ENCODE measurements around the gene COL4A2. TPM values are rescaled to one million over a fixed set of nuclear protein-coding genes. Genes with fewer than 3 reads are reported as not detected.
"Not testable (repeated sequence)": the region's sequence is repeated elsewhere in the genome, so short reads cannot be mapped to it uniquely, and the experiment has no call there.

COL4A2 gene
- total RNA-seq, 1 donor from 2014 or later, result 1,333 TPM

DNA sequence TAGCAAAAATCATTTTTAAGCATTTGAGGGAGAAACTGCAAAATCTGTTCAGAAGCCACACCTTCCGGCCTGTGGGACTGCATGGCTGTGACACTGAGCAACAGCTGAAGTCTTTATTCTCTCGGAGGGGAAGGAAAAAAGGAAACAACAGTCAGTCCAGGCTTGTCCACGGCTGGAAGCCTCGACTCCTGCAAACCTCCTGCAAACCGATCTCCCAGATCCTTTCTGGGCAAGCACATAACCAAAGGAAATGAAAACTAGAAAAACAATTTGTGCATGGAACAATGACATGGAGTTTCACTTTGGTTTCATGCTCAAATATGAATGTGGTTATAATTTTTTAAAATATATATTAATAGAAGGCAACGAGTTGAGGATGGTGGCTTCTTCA is 1.1 kb upstream of the COL4A2 start:
- DNase-seq (ENCODE audit: low spot score), result peak; percentile 30

DNA sequence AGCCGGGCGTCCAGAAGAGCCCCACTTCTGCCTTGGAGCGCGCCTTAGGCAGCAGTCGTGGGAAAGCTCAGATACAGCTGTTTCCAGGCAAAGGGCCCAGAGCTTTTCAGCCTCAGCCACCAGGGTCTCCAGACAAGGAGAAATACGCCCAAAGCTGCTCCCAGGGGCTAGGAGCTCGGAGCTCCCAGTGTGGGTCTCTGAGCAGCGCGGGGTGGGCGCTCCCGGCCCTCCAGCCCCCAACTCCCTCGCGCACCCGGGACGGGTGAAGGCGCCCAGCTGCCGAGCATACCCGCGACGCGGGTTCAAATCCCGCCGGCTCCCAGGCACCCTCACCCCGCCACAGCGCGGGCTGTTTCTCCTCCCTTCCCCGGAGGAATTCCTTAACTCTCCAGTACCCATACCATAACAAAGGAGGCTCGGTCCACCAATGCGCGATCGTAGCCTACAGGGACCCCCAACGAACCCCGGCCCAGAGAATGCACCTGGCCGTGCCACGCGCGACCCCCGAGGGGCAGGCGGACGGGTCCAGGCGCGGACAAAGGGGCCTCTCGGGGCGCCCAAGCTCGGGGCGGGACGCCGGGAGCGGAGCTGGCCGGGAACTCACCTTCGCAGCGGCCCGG is 634 bp upstream of the COL4A2 start:
- DNase-seq (ENCODE audit: low spot score), result peak; percentile 89

DNA sequence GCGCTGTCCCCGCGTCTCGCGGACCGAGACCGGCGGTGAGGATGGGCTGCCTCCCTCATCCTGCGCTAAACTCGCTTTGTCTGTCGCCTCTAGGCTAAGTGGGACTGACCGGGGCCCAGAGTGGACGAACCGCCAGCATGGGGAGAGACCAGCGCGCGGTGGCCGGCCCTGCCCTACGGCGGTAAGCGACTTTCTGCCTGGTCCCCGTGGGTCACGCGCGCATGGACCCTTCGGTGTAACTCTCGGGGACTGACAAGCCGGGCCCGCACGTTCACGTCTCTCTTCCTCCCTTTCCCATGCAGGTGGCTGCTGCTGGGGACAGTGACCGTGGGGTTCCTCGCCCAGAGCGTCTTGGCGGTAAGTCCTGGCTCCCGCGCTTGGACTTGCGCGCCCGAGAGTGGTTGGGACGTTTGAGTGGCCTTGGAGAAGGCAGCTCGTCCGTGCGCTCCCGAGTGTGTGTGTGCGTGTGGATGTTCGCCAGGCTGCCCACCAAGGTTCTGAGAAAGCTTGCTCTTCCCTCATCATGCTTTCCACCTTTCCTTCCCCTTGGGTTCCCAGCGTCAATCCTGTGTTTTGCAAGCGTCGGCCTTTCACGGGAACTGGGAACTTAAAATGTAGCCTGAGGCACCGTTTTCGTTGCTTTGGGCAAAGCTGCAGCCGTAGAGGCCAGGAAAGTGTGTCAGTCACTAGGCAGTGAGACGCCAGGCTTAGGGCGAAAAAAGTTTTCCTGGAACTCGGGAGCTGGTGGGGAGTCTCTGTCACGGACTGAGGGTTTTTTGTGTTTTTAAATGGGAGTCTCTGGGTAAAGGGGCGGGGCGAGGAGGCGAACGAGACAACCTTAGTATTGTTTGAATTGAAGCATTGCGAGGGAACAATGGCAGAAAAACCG is 927 bp downstream of the COL4A2 start:
- DNase-seq (ENCODE audit: low spot score), result peak; percentile 47

DNA sequence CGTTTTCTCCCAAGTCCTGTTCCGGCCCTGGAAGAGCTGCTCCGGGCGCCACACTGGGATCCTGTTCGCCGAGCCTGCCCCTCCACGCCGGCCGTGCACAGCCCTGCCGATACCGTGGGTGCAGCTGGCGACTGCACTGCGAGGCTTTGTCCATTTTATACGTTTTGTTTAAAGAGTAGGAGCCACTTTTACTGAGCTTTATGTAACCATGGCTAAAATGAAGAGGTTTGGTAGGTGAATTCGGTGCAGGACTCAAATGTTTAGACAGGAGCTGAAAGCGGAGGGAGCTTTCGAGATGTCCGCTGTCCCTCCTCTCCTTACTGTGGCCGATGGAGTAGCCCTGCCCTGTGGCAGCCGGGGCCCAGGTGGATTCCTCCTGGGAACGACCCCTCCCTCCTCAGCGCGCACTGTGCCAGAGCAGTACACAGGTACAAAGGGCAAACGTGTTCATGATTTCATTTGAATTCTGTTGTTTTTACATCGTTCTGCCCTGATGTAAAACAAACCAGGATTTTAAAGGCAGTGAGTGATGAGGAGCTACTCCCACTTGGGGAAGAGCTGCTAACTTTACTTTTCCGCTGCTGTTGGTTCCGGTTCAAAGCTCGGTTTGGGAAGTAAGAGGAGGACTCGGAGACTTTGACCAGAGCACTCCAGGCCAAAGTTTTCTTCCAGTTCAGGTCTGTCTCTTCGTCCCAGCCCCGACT is 1.7 kb downstream of the COL4A2 start:
- DNase-seq (ENCODE audit: low spot score), result peak; percentile 51

DNA sequence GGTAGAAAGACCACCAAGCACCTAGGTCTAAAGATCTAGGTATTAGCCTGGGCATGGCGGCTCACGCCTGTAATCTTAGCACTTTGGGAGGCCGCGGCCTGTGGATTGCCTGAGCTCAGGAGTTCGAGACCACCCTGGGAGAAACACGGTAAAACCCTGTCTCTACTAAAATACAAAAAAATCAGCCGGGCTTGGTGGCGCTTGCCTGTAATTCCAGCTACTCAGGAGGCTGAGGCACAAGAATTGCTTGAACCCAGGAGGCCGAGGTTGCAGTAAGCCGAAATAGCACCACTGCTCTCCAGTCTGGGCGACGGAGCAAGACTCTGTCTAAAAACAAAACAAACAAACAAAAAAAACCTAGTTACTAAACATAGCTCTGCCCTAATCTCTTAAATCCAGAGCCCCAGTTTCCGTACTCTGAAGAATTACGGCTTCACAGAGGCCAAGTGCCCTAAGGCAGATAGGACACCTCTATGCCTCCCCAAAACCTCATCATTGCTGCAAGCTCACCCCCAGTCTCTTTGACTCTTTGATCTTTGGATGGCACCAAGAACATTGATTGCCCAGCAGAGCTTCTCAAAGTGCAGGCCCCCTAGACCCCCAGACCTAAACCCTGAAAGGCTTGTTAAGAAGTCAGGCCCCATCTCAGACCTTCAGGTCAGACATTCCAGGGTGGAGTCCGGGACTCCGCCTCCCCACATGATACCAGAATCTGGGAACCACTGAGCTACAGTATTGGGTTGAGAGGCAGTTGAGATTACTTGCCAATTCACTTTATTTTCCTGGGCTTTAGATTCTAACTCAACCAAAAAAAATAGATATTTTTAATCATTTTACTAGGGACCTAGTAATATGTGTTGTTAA is 2.8 kb downstream of the COL4A2 start:
- peak; percentile 33 for DNase-seq (ENCODE audit: low spot score)

DNA sequence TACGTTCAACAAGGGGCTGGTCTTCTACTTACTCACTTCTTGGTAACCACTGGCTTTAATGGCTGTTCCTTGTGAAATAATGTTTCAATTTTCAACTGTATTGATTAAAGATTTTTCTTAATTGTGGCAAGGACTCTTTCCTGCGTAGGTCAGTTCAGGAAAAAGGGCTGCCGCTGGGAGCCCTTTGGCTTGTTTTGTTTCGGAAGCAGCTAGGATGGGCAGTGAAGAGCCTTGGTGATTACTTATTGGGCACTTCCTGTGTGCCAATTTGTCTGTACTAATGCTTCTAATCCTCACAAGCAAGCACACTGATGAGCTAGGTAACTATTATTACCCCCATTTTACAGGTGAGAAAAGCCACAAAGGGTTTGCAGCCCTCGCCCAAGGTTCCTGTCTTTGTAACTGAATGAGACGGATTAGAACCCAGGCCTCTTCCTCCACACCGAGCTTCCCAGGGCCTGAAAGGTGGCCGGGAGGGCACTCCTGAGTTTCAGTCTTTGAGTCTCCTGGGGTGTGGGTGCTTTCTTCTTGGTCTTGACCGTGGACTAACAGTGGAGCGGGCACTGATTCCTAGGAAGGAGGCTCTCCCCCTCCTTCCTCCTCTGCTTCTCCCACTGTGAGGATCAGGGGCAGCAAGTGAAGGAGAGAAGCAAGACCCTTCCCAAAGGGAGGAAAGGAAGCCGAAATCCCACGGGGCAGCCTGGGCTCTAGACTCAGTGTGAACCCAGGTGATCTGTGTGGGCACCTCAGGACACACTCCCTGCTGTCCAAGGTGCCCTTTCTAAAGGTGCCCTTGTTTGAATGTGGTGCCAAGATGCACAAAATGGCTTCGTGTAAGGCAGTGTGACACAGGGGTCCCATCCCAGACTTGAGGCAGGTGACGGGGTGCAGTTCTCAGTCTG is 3.7 kb downstream of the COL4A2 start:
- no peak for DNase-seq (ENCODE audit: low spot score)

DNA sequence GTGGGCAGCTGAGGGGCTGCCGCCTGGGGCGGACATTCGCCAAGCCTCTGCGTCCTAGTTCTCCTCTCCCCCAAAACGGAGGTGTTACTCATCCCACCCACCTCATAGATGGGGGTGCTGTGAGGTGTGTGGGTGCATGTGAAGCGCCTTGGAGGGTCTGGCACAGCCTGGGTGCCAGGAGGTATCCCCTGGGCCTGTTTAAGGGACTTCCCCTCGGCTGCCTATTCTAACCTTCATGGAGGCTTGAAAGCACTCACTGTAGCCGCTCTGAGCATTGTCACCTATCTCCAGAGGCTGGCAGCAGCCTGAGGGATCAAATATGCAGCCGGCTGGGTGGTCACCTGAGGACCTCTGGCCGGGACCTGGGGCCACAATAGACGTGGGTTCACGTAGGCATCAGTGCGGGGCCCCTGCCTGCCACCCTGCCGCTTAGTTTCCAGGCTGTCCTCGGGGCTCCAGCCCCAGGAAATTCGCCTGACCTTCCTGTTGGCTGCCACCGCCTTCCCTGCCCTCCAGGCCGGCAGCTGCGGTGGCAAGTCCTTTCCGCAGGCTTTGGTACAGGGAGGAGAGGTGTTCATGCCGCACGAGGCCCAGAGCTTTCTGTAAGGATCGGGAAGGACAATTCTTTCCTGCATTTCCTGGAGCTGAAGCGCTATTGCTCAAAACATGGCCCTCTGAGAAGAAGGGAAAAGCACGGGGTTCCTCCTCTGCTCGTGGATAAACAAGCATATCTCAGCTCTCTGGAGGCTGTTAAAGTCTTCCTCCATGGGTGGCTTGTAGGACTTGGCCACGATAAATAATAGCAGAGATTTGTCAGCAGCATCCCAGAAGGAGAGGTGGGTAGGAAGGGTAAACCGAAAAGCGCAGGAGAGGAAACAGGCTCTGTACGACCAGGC is 4.6 kb downstream of the COL4A2 start:
- peak; percentile 85 for DNase-seq (ENCODE audit: low spot score)

DNA sequence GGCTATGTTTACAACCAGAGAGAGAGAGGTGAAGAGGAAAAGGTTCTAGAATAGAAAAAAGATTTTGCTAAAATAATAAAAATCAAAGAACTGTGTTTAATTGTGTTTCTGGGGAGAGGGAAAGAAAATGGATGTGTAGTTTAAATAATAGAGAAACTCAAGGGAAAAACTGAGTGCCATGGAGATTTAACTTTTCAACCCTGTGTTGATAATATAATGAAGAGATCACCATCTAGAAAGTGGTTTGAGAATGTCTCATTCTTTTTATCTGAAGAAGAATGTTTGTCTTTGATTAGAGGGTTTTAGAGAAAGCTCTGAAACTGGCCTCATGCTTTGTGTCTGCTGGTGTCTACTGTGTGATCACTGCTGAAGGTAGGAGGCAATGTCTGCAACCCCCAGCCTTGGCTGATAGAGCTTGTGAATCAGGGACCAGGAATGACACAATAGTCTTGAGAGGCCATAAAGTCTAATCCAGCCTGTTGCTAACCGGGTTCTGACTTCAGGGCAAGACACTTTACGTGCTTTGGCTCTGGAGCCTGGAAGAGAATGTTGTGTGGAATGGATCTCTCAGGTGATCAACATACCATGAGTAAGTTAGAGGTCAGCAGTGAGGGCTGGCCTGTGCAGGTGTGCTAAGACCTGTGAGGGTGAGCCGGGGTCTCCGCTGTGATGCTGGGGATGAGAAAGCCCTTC is 5.4 kb downstream of the COL4A2 start:
- DNase-seq (ENCODE audit: low spot score), result no peak

DNA sequence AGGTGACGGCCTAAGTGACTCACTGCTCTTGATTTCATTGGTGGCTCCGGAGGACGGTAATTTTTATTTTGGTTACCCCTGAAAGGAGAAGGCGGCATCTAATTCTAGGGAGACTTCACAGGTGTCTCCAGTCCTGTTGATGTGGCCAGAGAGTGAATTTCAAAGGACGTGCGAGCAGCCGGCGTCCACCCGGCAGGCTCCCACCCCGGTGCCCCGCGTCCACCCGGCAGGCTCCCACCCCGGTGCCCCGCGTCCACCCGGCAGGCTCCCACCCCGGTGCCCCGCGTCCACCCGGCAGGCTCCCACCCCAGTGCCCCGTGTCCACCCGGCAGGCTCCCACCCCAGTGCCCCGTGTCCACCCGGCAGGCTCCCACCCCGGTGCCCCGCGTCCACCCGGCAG is 6.2 kb downstream of the COL4A2 start:
- not testable (repeated sequence) for DNase-seq (ENCODE audit: low spot score)

DNA sequence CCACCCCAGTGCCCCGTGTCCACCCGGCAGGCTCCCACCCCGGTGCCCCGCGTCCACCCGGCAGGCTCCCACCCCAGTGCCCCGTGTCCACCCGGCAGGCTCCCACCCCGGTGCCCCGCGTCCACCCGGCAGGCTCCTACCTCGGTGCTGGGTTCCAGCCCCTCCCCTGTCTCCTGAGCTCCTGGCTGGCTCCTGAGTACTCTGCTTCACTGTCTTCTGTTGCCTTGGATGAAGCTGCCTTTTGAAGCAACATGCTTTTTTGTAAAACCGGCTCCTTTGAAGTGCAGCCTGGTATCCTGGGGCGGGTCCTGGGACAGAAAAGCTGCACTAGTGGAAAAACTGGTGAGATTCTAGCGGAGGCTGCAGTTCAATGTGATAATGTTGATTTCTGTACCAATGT is 6.6 kb downstream of the COL4A2 start:
- DNase-seq (ENCODE audit: low spot score), result not testable (repeated sequence)

DNA sequence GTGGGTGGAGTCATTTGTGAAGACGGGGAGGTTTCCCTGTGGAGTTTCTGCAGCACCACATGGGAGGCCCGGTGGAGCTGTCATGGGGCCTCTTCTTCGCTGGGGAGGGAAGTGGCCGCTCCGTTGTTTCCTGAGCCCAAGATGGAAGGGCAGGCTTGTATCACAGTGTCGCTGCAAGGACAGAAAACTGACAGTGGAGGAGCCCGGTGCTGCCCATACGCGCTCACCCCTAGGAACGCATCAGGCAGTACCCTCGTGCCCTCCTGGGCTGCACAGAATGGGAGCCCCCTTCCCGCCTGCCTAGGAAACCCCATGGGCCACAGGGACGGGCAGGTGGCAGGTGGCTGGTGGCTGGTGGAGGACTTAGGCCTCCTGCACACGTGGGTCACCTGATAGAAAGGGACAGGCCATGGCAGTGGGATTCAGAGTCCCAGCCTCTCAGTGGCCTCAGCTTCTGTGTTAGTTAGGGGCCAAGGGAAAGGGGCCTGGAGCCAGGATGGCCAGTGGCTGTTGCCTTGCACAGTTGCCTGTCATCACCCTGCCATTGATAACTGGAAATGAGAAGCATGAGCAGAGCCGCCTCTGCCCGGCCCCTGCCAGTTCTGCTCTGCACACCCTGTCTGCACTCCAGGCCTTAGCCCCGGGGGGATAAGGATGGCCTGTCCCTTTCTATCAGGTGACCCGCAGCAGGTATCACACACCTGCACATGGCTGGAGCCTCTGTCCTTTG is 7.6 kb downstream of the COL4A2 start:
- DNase-seq (ENCODE audit: low spot score), result peak; percentile 77

DNA sequence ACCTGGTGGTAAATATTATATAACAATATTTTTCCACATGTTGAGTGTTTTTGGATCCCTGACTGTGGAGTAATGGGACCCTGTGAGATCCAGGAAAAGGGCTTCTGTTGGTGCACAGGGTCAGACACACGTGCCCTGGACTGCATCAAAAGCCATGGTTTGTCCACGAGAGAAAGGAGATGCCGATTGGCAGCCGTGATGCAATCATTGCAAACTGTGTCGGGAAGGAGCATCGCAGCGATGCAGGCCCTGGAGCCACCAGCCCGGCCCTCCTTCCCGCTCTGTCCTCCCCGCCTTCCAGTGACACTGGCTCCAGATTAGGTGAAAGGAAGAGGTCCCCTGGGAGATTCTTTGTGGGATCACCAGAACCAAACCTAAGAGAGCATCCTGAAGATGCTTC is 9.1 kb downstream of the COL4A2 start:
- no peak for DNase-seq (ENCODE audit: low spot score)

DNA sequence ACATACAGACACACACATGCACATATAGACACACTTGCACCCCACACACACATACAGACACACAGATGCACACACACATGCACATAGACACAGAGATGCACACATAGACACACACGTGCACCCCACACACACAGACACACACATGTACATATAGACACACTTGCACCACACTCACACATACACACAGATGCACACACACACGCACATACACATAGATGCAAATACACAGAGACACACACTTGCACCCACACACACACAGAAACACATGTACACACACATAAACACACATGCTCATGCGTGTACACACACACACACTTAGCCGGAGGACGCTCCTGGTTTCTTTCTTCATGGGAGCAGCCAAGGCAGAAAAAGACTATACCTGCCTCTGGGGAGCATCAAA is 10.0 kb downstream of the COL4A2 start:
- DNase-seq (ENCODE audit: low spot score), result peak; percentile 57

DNA sequence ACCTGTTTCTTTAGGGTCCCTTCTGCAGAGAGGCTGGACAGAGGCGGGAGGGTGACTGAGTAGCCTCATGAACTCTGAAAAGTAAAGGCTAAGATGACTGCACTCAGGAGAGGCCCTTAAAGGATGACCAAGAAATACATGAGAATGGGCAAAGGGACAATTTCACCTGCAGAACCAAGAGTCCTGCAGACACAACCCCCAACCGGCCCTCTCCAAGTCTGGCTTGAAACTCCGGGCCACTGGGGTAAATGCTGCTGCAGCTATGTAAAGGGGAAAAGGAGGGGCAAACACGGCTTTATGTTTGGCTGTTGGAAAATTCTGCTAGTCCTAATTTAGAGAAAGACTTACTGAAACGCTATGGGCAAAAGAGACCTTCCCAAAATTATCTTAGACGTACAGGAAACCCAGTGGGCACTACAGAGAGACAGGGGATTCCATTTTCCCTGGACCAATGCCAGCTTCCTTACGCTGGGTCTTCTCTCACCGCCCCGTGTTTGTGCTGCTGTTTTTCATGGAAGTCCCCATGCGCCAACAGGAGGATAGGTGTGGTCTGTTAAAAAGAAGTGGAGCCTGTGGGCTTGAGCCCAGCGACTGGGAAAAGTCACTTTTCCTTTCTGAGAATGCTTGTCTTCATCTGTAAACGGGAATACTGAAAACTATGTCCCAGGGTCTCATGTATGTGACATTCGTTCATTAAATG is 10.6 kb downstream of the COL4A2 start:
- no peak for DNase-seq (ENCODE audit: low spot score)

DNA sequence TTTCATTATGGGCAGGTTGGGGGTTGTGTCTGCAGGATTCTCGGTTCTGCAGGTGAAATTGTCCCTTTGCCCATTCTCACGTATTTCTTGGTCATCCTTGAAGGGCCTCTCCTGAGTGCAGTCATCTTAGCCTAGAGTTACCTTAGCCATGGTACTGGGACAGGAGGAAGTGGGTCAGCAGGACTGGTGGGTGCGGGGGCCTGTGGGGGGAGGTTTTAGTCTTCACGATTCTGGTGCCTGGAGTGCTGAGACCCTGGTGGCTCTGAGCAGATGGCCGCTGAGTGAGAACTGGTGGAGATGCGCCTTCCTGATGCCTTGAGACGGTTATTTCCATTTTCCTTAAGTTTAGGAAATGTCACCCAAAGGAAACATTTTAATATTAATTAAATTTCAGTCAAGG is 11.8 kb downstream of the COL4A2 start:
- no peak for DNase-seq (ENCODE audit: low spot score)

DNA sequence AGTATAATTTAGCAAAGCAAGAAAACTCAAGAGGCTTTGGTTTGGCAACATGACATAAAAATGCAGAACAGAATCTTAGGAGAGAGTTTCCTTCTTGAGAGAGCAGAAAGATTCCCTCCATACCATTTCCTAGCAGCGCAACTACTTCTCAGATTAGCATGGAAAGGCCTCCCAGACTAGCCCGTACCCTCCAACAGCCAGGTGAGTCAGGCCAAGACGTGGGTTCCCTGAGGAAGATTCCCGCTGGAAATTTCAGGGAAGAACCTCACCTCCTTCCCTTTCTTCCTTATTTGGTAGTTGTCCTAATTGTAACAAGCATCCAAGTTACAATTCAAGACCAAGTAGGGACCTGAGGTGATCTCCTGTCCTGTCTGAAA is 12.3 kb downstream of the COL4A2 start:
- no peak for DNase-seq (ENCODE audit: low spot score)
